ENCODE measurements around the gene TMEM200C.

DNA sequence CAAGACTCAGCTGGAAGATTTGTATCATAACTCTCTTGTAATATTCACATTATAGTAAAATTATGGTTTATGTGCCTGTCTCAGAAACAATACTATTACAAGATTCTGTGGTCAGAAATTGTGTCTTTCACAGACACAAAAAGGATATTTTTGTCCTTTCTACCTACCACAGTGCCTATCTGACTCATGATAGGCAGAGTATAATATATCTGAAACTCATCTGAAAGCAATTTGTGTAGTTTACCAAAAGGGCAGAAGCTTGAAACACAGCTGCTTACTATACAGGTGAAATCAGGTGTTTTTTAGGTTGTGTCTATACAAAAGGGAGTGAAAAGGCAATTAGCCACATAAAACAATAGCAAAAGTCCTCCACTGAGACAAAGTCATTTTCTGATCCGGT is 10.9 kb downstream of the TMEM200C start:
- no peak for TF ChIP-seq POLR2A (IDR thresholded peaks at IDR 0.05)
- TF ChIP-seq, protein P1, sequence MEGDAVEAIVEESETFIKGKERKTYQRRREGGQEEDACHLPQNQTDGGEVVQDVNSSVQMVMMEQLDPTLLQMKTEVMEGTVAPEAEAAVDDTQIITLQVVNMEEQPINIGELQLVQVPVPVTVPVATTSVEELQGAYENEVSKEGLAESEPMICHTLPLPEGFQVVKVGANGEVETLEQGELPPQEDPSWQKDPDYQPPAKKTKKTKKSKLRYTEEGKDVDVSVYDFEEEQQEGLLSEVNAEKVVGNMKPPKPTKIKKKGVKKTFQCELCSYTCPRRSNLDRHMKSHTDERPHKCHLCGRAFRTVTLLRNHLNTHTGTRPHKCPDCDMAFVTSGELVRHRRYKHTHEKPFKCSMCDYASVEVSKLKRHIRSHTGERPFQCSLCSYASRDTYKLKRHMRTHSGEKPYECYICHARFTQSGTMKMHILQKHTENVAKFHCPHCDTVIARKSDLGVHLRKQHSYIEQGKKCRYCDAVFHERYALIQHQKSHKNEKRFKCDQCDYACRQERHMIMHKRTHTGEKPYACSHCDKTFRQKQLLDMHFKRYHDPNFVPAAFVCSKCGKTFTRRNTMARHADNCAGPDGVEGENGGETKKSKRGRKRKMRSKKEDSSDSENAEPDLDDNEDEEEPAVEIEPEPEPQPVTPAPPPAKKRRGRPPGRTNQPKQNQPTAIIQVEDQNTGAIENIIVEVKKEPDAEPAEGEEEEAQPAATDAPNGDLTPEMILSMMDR (IDR thresholded peaks at IDR 0.05): no peak
